Naive thymus-derived CD8-positive, alpha-beta T cell (primary cell): ENCODE results near the gene COLQ. TPM values are rescaled to one million over a fixed set of nuclear protein-coding genes. Genes with fewer than 3 reads are reported as not detected.

Source experiments
- ATAC-seq, 2 donors: fragments of 150-1000 bp; cut with Tn5 transposase in 1 of 2; sonication (Bioruptor Pico), chemical (Tn5 transposase) in 1 of 2; 1 replicate in 1 of 2; 2 replicates in 1 of 2; pipeline ENCODE4 v1.10.0; 2021; ENCODE audit warnings: mild to moderate bottlenecking in 2 of 2, moderate library complexity in 2 of 2
- POLR2A ChIA-PET: fragments of 350-600 bp; sonication (Branson Sonifier 250); formaldehyde crosslinking; loops from one replicate; lab custom pipeline; 2021; ENCODE audit warnings: antibody characterized with exemption; lab: Charles Lee
- DNase-seq, 10 donors: peaks; one replicate each; pipeline versions ENCODE4 v3.0.0 to v3.0.0-alpha.2; 2020 to 2022
- H3K27ac Mint-ChIP-seq, 10 donors: one replicate each; pipeline ENCODE4 v1.8.0; 2020 to 2022; ENCODE audit warnings: mild to moderate bottlenecking in 10 of 10, mixed read lengths in 10 of 10, moderate library complexity in 4 of 10, inconsistent platforms in 1 of 10
- H3K27me3 Mint-ChIP-seq, 5 donors: one replicate each; pipeline ENCODE4 v1.8.0; 2021 to 2022; ENCODE audit warnings: mixed read lengths in 5 of 5
- H3K36me3 Mint-ChIP-seq, 3 donors: one replicate each; pipeline ENCODE4 v1.8.0; 2020 to 2022; ENCODE audit warnings: mixed read lengths in 3 of 3, mild to moderate bottlenecking in 2 of 3, inconsistent platforms in 1 of 3
- H3K4me1 Mint-ChIP-seq, 4 donors: one replicate each; pipeline ENCODE4 v1.8.0; 2021 to 2022; ENCODE audit warnings: mixed read lengths in 4 of 4
- H3K4me3 Mint-ChIP-seq, 10 donors: one replicate each; pipeline ENCODE4 v1.8.0; 2020 to 2022; ENCODE audit warnings: mild to moderate bottlenecking in 10 of 10, mixed read lengths in 10 of 10, moderate library complexity in 6 of 10, inconsistent platforms in 1 of 10
- H3K9me3 Mint-ChIP-seq, 9 donors: one replicate each; pipeline ENCODE4 v1.8.0; 2020 to 2022; ENCODE audit warnings: mixed read lengths in 9 of 9, mild to moderate bottlenecking in 3 of 9, inconsistent platforms in 1 of 9, moderate library complexity in 1 of 9
- polyA plus RNA-seq, 3 donors: library from polyadenylated mRNA; unstranded; fragments of 300-500 nt; fragmentation: Illumina TruSeq; gene quantifications; one replicate each; pipeline ENCODE4 v1.2.3, GENCODE V29; 2021
- total RNA-seq, 8 experiments: library from RNA in 2 of 8; stranded (reverse) in 2 of 8; gene quantifications; one replicate each; pipeline ENCODE4 v1.2.3 and lab custom pipeline; 2021 to 2026

Gene COLQ
- total and polyA plus RNA-seq, 5 experiments from 2014 or later: 0.09 to 3.4 (median 1.5) TPM; not detected in 1

- H3K27me3 Mint-ChIP-seq: no peaks in the 10 kb centered on the region
- DNase-seq (no peak), ATAC-seq (no peak)
- POLR2A ChIA-PET: no interaction called here
- H3K27ac Mint-ChIP-seq: peak overlapping the region in 1 of 10 donors; percentile 10
- H3K36me3 Mint-ChIP-seq: peaks cover 0 to 6% (median 2%) of the 10 kb centered on the region in 3 donors
- no peaks in the 10 kb centered on the region for H3K9me3 Mint-ChIP-seq
- peaks cover 0 to 6% (median 1%) of the 10 kb centered on the region in 4 donors for H3K4me1 Mint-ChIP-seq
- H3K4me3 Mint-ChIP-seq: no peak overlapping the region
Measured at GRCh38 chr3:15450438-15451215, 70.9 kb downstream of the COLQ start.

GRCh38 chr3:15449489-15450224, 71.8 kb downstream of the COLQ start:
- H3K4me1 Mint-ChIP-seq: peaks cover 0 to 6% (median 1%) of the 10 kb centered on the region in 4 donors
- no peak overlapping the region for H3K27ac Mint-ChIP-seq
- H3K4me3 Mint-ChIP-seq: no peak overlapping the region
- H3K27me3 Mint-ChIP-seq: no peaks in the 10 kb centered on the region
- POLR2A ChIA-PET: no interaction called here
- no peaks in the 10 kb centered on the region for H3K9me3 Mint-ChIP-seq
- DNase-seq (no peak), ATAC-seq (no peak)
- H3K36me3 Mint-ChIP-seq: peaks cover 0 to 6% (median 5%) of the 10 kb centered on the region in 3 donors

DNA sequence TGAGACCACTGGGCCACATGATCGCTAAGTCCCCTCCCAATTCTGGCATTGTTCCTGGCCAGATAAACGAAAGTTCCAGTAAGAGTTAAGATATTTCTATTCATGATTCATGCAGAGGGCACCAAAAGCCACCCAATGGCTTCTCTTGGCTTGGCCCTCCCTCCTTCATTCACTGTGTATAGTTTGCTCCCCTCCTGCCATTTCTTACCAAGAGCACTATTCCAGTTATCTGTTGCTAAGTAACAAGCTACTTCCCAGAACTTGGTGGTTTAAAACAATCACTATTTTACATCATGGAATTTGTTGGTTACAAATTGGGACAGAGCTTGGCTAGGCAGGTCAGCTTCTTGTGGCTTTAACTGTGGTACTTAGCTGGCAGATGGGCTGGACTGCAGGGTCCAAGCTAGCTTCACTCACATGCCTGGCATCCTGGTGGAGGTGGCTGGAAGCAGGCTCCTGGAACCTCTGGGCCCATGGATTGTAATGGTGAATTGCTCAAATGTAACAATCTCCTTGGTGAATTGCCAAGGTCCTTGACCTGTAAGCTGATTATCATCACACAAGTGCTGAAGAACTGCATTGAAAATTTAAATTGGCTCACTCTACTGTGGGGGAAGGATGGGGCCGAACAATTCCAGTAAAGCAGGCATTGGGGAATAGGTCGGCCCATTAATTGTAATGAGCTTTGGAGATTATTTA, 77.5 kb downstream of the COLQ start:
- no peaks in the 10 kb centered on the region for H3K9me3 Mint-ChIP-seq
- H3K4me1 Mint-ChIP-seq: peaks cover 0 to 21% (median 4%) of the 10 kb centered on the region in 4 donors
- POLR2A ChIA-PET: interaction anchor here (0.8 kb wide), 1 partner anchor 16 kb away, joined by 3 read pairs; the partner anchor contains the start of genes EAF1 and METTL6
- no peaks in the 10 kb centered on the region for H3K27me3 Mint-ChIP-seq
- DNase-seq: no peak
- H3K36me3 Mint-ChIP-seq: peaks cover 3 to 50% (median 24%) of the 10 kb centered on the region in 3 donors
- no peak overlapping the region for H3K4me3 Mint-ChIP-seq
- peak overlapping the region in 1 of 10 donors; percentile 73 for H3K27ac Mint-ChIP-seq
- ATAC-seq: no peak

- no peaks in the 10 kb centered on the region for H3K27me3 Mint-ChIP-seq
- H3K9me3 Mint-ChIP-seq: no peaks in the 10 kb centered on the region
- no peak overlapping the region for H3K4me3 Mint-ChIP-seq
- peaks cover 3 to 77% (median 27%) of the 10 kb centered on the region in 3 donors for H3K36me3 Mint-ChIP-seq
- DNase-seq: no peak
- POLR2A ChIA-PET: no interaction called here
- peak overlapping the region in 7 of 10 donors; percentile 3 to 81 (median 69) for H3K27ac Mint-ChIP-seq
- peaks cover 0 to 22% (median 4%) of the 10 kb centered on the region in 4 donors for H3K4me1 Mint-ChIP-seq
- ATAC-seq: no peak
Measured at GRCh38 chr3:15440891-15441290, 80.6 kb downstream of the COLQ start.

GRCh38 chr3:15439476-15439875, 82.0 kb downstream of the COLQ start:
- POLR2A ChIA-PET: no interaction called here
- DNase-seq: no peak
- no peak for ATAC-seq
- no peaks in the 10 kb centered on the region for H3K9me3 Mint-ChIP-seq
- H3K27me3 Mint-ChIP-seq: no peaks in the 10 kb centered on the region
- H3K4me1 Mint-ChIP-seq: peaks cover 0 to 24% (median 4%) of the 10 kb centered on the region in 4 donors
- peak overlapping the region in 2 of 10 donors; percentile 38 to 56 for H3K27ac Mint-ChIP-seq
- no peak overlapping the region for H3K4me3 Mint-ChIP-seq
- H3K36me3 Mint-ChIP-seq: peaks cover 3 to 87% (median 29%) of the 10 kb centered on the region in 3 donors

DNA sequence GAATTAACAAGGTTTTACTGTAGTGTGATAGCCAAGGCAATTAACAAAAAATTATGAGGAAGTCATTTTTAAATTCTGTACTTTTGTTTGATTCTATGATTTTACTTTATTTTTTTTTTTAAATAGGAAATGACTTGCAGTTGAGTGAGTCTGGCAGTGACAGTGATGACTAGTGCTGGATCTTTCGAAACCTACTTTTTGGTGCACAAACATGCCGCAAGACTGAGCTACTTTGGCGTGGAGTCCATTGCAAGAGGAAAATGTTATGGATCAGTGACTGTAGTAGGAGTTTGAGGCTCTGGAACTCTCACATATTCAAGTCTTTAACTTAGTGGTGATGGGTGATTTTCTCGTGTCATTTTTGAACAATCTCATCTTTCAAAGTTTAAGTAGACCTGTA, 82.5 kb downstream of the COLQ start:
- Mint-ChIP-seq H3K4me3 (no peak overlapping the region), H3K36me3 (peaks cover 3 to 92% (median 29%) of the 10 kb centered on the region in 3 donors), H3K27ac (peak overlapping the region in 2 of 10 donors; percentile 13 to 38), H3K27me3 (no peaks in the 10 kb centered on the region), H3K4me1 (peaks cover 0 to 24% (median 4%) of the 10 kb centered on the region in 4 donors), H3K9me3 (no peaks in the 10 kb centered on the region)
- POLR2A ChIA-PET: no interaction called here
- no peak for DNase-seq
- no peak for ATAC-seq

DNA sequence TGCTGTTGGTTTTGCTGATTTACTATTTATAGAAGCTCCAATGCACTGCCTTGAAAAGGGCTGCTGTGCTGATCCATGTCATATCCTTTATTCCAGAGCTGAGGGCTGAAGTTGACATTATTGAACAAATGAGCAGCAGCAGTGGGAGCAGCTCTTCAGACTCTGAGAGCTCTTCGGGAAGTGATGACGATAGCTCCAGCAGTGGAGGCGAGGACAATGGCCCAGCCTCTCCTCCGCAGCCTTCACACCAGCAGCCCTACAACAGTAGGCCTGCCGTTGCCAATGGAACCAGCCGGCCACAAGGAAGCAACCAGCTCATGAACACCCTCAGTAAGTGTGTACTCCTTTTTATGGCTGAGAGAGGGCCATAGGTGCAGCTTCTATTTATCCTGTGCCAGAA, 85.3 kb downstream of the COLQ start:
- Mint-ChIP-seq H3K4me3 (no peak overlapping the region), H3K9me3 (no peaks in the 10 kb centered on the region), H3K4me1 (peaks cover 4 to 30% (median 17%) of the 10 kb centered on the region in 4 donors), H3K27ac (peak overlapping the region in 1 of 10 donors; percentile 55), H3K27me3 (no peaks in the 10 kb centered on the region), H3K36me3 (peaks cover 3 to 92% (median 25%) of the 10 kb centered on the region in 3 donors)
- POLR2A ChIA-PET: no interaction called here
- DNase-seq (no peak), ATAC-seq (no peak)

- peaks cover 7 to 33% (median 23%) of the 10 kb centered on the region in 4 donors for H3K4me1 Mint-ChIP-seq
Measured at GRCh38 chr3:15434756-15435155, 86.8 kb downstream of the COLQ start.

GRCh38 chr3:15433531-15433930, 88.0 kb downstream of the COLQ start:
- no peak overlapping the region for H3K4me3 Mint-ChIP-seq
- ATAC-seq: no peak
- no peak overlapping the region for H3K27ac Mint-ChIP-seq
- H3K36me3 Mint-ChIP-seq: peaks cover 0 to 78% (median 8%) of the 10 kb centered on the region in 3 donors
- no peaks in the 10 kb centered on the region for H3K27me3 Mint-ChIP-seq
- no peaks in the 10 kb centered on the region for H3K9me3 Mint-ChIP-seq
- peaks cover 13 to 36% (median 32%) of the 10 kb centered on the region in 4 donors for H3K4me1 Mint-ChIP-seq
- POLR2A ChIA-PET: no interaction called here
- no peak for DNase-seq

More at GRCh38 chr3:15434756-15435155, 86.8 kb downstream of the COLQ start:
- no peak for ATAC-seq
- Mint-ChIP-seq H3K9me3 (no peaks in the 10 kb centered on the region), H3K36me3 (peaks cover 1 to 90% (median 14%) of the 10 kb centered on the region in 3 donors), H3K27ac (peak overlapping the region in 1 of 10 donors; percentile 48), H3K27me3 (no peaks in the 10 kb centered on the region), H3K4me3 (no peak overlapping the region)
- POLR2A ChIA-PET: interaction anchor here (0.9 kb wide), 1 partner anchor 218 kb away, joined by 3 read pairs; no protein-coding TSS in a partner anchor
- DNase-seq: no peak

GRCh38 chr3:15431256-15431837, 90.2 kb downstream of the COLQ start:
- Mint-ChIP-seq H3K4me1 (peaks cover 27 to 57% (median 47%) of the 10 kb centered on the region in 4 donors), H3K9me3 (no peaks in the 10 kb centered on the region), H3K36me3 (peaks cover 0 to 57% (median 4%) of the 10 kb centered on the region in 3 donors), H3K27ac (peak overlapping the region in 4 of 10 donors; percentile 18 to 38 (median 26)), H3K27me3 (no peaks in the 10 kb centered on the region), H3K4me3 (peak overlapping the region in 1 of 10 donors; percentile 7)
- POLR2A ChIA-PET: no interaction called here
- DNase-seq (no peak), ATAC-seq (no peak)

GRCh38 chr3:15430624-15431023, 90.9 kb downstream of the COLQ start:
- Mint-ChIP-seq H3K9me3 (no peaks in the 10 kb centered on the region), H3K27me3 (no peaks in the 10 kb centered on the region), H3K36me3 (peaks cover 0 to 49% (median 3%) of the 10 kb centered on the region in 3 donors), H3K4me3 (peak overlapping the region in 3 of 10 donors; percentile 1 to 39 (median 11)), H3K4me1 (peaks cover 32 to 65% (median 54%) of the 10 kb centered on the region in 4 donors), H3K27ac (peak overlapping the region in 1 of 10 donors; percentile 32)
- POLR2A ChIA-PET: no interaction called here
- no peak for ATAC-seq
- no peak for DNase-seq

DNA sequence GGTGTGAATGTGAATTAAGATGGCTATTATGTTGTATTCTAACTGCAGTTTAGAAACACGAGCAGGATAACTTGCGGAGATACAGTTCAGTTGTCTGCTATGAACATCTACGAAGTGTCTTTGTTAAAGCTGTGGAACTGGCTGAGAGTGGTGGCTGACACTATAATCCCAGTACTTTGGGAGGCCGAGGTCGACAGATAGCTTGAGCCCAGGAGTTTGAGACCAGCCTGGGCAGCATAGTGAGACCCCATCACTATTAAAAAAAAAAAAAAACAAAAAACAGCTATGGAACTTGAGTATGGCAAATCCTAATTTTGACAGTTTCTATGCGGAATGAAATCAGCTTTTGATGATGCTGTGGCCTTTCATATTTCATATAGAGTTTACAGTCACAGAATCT, 92.4 kb downstream of the COLQ start:
- Mint-ChIP-seq H3K27me3 (no peaks in the 10 kb centered on the region), H3K4me3 (peak overlapping the region; percentile 87 to 99 (median 98)), H3K27ac (peak overlapping the region in 9 of 10 donors; percentile 90 to 99 (median 96)), H3K4me1 (peaks cover 37 to 78% (median 62%) of the 10 kb centered on the region in 4 donors), H3K36me3 (peaks cover 0 to 43% (median 0%) of the 10 kb centered on the region in 3 donors), H3K9me3 (no peaks in the 10 kb centered on the region)
- ATAC-seq: no peak
- DNase-seq: no peak
- POLR2A ChIA-PET: interaction anchor here (0.6 kb wide), 1 partner anchor 464 kb away, joined by 4 read pairs; no protein-coding TSS in a partner anchor
